ENCODE results near the gene CELSR2.

CELSR2 gene

GRCh38 chr1:109316506-109316905, 67.2 kb downstream of the CELSR2 start:
- H3K9me3 ChIP-seq (ENCODE audit: control insufficient read depth, insufficient read depth, low read length): no peaks in the 10 kb centered on the region
- no peak overlapping the region for H3K9ac ChIP-seq (ENCODE audit: low read depth, low read length)
- H3K36me3 ChIP-seq (ENCODE audit: insufficient read depth, low read length): peaks cover 28% of the 10 kb centered on the region
- no peaks in the 10 kb centered on the region for H3K4me1 ChIP-seq (ENCODE audit: insufficient read depth, low read length)

DNA sequence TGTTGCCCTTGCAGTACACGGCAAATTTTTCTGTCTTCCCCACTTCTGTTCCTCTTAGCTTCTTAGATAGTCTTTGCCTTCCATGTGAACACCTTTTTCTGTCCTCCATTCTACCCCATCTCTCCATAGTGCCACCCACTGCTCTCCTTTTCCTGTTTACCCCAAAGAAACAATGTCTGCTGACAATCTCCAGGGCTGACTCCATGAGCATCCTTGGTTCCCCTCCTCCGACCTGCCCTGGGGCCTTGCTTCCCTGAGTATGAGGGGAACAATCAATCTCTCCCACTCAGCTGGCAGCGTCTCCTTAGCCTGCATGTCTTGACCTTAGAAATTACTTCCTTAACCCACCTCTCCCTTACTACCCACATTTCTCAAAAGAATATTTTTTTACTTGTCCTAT, 69.8 kb downstream of the CELSR2 start:
- no peak overlapping the region for H3K9ac ChIP-seq (ENCODE audit: low read depth, low read length)
- no peaks in the 10 kb centered on the region for H3K9me3 ChIP-seq (ENCODE audit: control insufficient read depth, insufficient read depth, low read length)
- peaks cover 27% of the 10 kb centered on the region for H3K36me3 ChIP-seq (ENCODE audit: insufficient read depth, low read length)
- H3K4me1 ChIP-seq (ENCODE audit: insufficient read depth, low read length): no peaks in the 10 kb centered on the region

- H3K4me1 ChIP-seq (ENCODE audit: insufficient read depth, low read length): no peaks in the 10 kb centered on the region
- no peak overlapping the region for H3K9ac ChIP-seq (ENCODE audit: low read depth, low read length)
- peaks cover 21% of the 10 kb centered on the region for H3K36me3 ChIP-seq (ENCODE audit: insufficient read depth, low read length)
- H3K9me3 ChIP-seq (ENCODE audit: control insufficient read depth, insufficient read depth, low read length): no peaks in the 10 kb centered on the region
These were observed 73.6 kb downstream of the CELSR2 start for GRCh38 chr1:109322974-109323373.

Data from ES-I3 (cell line).